ENCODE results near the gene SNX30. TPM values are rescaled to one million over a fixed set of nuclear protein-coding genes. Genes with fewer than 3 reads are reported as not detected.

SNX30 gene
- total and polyA plus RNA-seq, 2 donors from 2014 or later = 7.9 to 22.9 TPM

- no peak overlapping the region for H3K27ac ChIP-seq (ENCODE audit: low read depth in 2 of 2, low read length in 2 of 2)
- DNase-seq (no peak), FAIRE-seq (no peak)
- no peaks in the 10 kb centered on the region for H3K36me3 ChIP-seq (ENCODE audit: control insufficient read depth in 2 of 3, insufficient read depth in 3 of 3, low read length in 3 of 3)
- intact Hi-C loops (cut with DNase I) = no loop called here
- H3K9me3 ChIP-seq (ENCODE audit: control insufficient read depth in 2 of 3, insufficient read depth in 1 of 3, low read length in 3 of 3) = no peaks in the 10 kb centered on the region
- H3K27me3 ChIP-seq (ENCODE audit: control insufficient read depth, insufficient read depth, low read length) = no peaks in the 10 kb centered on the region
- H3K9ac ChIP-seq (ENCODE audit: low read length in 3 of 3) = no peak overlapping the region
- H3K4me1 ChIP-seq (ENCODE audit: control insufficient read depth in 2 of 3, insufficient read depth in 2 of 3, low read depth in 1 of 3, low read length in 3 of 3) = peaks cover 0 to 7% (median 0%) of the 10 kb centered on the region in 3 donors
- no peak overlapping the region for H3K4me3 ChIP-seq (ENCODE audit: low read length in 3 of 3)
- TF ChIP-seq CTCF (IDR thresholded peaks at IDR 0.05; ENCODE audit: borderline replicate concordance, extremely low read depth, insufficient read depth) = no peak
Measured at GRCh38 chr9:112892981-112893380, 142.4 kb downstream of the SNX30 start.

GRCh38 chr9:112894041-112894440 lies 143.5 kb downstream of the SNX30 start:
- DNase-seq = no peak
- Histone ChIP-seq H3K4me1 (ENCODE audit: control insufficient read depth in 2 of 3, insufficient read depth in 2 of 3, low read depth in 1 of 3, low read length in 3 of 3) (peaks cover 0 to 7% (median 0%) of the 10 kb centered on the region in 3 donors), H3K36me3 (ENCODE audit: control insufficient read depth in 2 of 3, insufficient read depth in 3 of 3, low read length in 3 of 3) (no peaks in the 10 kb centered on the region), H3K9me3 (ENCODE audit: control insufficient read depth in 2 of 3, insufficient read depth in 1 of 3, low read length in 3 of 3) (no peaks in the 10 kb centered on the region), H3K4me3 (ENCODE audit: low read length in 3 of 3) (no peak overlapping the region), H3K27ac (ENCODE audit: low read depth in 2 of 2, low read length in 2 of 2) (no peak overlapping the region), H3K9ac (ENCODE audit: low read length in 3 of 3) (no peak overlapping the region), H3K27me3 (ENCODE audit: control insufficient read depth, insufficient read depth, low read length) (no peaks in the 10 kb centered on the region)
- no peak for TF ChIP-seq CTCF (IDR thresholded peaks at IDR 0.05; ENCODE audit: borderline replicate concordance, extremely low read depth, insufficient read depth)
- FAIRE-seq = no peak
- intact Hi-C loops (cut with DNase I) = no loop called here

GRCh38 chr9:112894699-112895098 lies 144.1 kb downstream of the SNX30 start:
- intact Hi-C loops (cut with DNase I) = no loop called here
- no peak overlapping the region for H3K9ac ChIP-seq (ENCODE audit: low read length in 3 of 3)

More at GRCh38 chr9:112894699-112895098, 144.1 kb downstream of the SNX30 start:
- H3K9me3 ChIP-seq (ENCODE audit: control insufficient read depth in 2 of 3, insufficient read depth in 1 of 3, low read length in 3 of 3) = no peaks in the 10 kb centered on the region
- no peaks in the 10 kb centered on the region for H3K36me3 ChIP-seq (ENCODE audit: control insufficient read depth in 2 of 3, insufficient read depth in 3 of 3, low read length in 3 of 3)
- FAIRE-seq (no peak), DNase-seq (no peak)
- no peak for TF ChIP-seq CTCF (IDR thresholded peaks at IDR 0.05; ENCODE audit: borderline replicate concordance, extremely low read depth, insufficient read depth)
- H3K27ac ChIP-seq (ENCODE audit: low read depth in 2 of 2, low read length in 2 of 2) = no peak overlapping the region
- peaks cover 0 to 7% (median 0%) of the 10 kb centered on the region in 3 donors for H3K4me1 ChIP-seq (ENCODE audit: control insufficient read depth in 2 of 3, insufficient read depth in 2 of 3, low read depth in 1 of 3, low read length in 3 of 3)
- no peak overlapping the region for H3K4me3 ChIP-seq (ENCODE audit: low read length in 3 of 3)
- no peaks in the 10 kb centered on the region for H3K27me3 ChIP-seq (ENCODE audit: control insufficient read depth, insufficient read depth, low read length)
